ENCODE data around the gene INAFM2. TPM values are rescaled to one million over a fixed set of nuclear protein-coding genes. Genes with fewer than 3 reads are reported as not detected.

INAFM2 gene
- total and polyA plus RNA-seq, 10 of the 15 experiments (the other 5 are each of a cell fraction or from before 2014, with no cell fraction given): 0.75 to 8.1 (median 3.9) TPM

DNA sequence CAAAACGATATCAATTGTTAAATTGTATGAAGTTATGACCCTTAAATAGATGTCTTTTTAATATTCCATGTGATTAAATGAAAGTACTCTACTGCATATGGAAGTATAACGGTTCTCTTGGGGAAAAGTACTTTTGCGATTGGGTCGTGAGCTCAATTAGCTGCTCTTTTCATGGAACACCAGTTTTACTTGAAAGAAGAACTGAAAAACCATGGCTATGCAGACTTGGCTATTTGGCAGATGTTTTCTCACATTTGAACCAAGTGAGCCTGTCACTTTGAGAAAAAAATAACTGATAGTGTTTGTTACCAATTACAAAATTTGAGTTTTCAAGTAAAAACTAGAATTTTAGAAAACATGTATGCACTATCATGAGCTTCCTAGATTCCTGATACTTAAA, 5.9 kb upstream of the INAFM2 start (continued):
- TF ChIP-seq ZBTB40 (IDR thresholded peaks at IDR 0.05; ENCODE audit: borderline replicate concordance): no peak
- TF ChIP-seq, protein P1, sequence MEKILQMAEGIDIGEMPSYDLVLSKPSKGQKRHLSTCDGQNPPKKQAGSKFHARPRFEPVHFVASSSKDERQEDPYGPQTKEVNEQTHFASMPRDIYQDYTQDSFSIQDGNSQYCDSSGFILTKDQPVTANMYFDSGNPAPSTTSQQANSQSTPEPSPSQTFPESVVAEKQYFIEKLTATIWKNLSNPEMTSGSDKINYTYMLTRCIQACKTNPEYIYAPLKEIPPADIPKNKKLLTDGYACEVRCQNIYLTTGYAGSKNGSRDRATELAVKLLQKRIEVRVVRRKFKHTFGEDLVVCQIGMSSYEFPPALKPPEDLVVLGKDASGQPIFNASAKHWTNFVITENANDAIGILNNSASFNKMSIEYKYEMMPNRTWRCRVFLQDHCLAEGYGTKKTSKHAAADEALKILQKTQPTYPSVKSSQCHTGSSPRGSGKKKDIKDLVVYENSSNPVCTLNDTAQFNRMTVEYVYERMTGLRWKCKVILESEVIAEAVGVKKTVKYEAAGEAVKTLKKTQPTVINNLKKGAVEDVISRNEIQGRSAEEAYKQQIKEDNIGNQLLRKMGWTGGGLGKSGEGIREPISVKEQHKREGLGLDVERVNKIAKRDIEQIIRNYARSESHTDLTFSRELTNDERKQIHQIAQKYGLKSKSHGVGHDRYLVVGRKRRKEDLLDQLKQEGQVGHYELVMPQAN (conservative IDR thresholded peaks at IDR 0.05): no peak

GRCh38 chr15:40320409-40320808, 3.1 kb upstream of the INAFM2 start:
- no TSS peak for BruUV-seq (replicated peaks)
- intact Hi-C loops (cut with micrococcal nuclease; ENCODE audit: unreplicated experiment): no loop called here
- WGBS (ENCODE audit: insufficient coverage, insufficient replicate concordance, low lambda C conversion rate, missing lambda C conversion rate): 41% methylated on average over 1 of the region's 1 CpG
- TF ChIP-seq ZNF384 (IDR thresholded peaks at IDR 0.05; ENCODE audit: borderline replicate concordance, low read depth, low read length) (no peak), TCF3 (IDR thresholded peaks at IDR 0.05; ENCODE audit: borderline replicate concordance, insufficient read depth, low read depth, low read length) (no peak), IKZF1 (conservative IDR thresholded peaks at IDR 0.05) (no peak), BCL3 (IDR thresholded peaks at IDR 0.05; ENCODE audit: borderline replicate concordance, insufficient read depth, low read depth, low read length, poor library complexity, severe bottlenecking) (no peak), RCOR1 (conservative IDR thresholded peaks at IDR 0.05; ENCODE audit: low read depth, low read length) (no peak), MTA2 (IDR thresholded peaks at IDR 0.05; ENCODE audit: low read depth) (no peak)
- TF ChIP-seq, protein P2, sequence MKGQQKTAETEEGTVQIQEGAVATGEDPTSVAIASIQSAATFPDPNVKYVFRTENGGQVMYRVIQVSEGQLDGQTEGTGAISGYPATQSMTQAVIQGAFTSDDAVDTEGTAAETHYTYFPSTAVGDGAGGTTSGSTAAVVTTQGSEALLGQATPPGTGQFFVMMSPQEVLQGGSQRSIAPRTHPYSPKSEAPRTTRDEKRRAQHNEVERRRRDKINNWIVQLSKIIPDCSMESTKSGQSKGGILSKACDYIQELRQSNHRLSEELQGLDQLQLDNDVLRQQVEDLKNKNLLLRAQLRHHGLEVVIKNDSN (IDR thresholded peaks at IDR 0.05; ENCODE audit: borderline replicate concordance, extremely low read length, insufficient read depth, low read depth, low read length): no peak
- TF ChIP-seq, protein P3, sequence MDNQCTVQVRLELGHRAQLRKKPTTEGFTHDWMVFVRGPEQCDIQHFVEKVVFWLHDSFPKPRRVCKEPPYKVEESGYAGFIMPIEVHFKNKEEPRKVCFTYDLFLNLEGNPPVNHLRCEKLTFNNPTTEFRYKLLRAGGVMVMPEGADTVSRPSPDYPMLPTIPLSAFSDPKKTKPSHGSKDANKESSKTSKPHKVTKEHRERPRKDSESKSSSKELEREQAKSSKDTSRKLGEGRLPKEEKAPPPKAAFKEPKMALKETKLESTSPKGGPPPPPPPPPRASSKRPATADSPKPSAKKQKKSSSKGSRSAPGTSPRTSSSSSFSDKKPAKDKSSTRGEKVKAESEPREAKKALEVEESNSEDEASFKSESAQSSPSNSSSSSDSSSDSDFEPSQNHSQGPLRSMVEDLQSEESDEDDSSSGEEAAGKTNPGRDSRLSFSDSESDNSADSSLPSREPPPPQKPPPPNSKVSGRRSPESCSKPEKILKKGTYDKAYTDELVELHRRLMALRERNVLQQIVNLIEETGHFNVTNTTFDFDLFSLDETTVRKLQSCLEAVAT (IDR thresholded peaks at IDR 0.05): no peak

More at GRCh38 chr15:40320409-40320808, 3.1 kb upstream of the INAFM2 start:
- H3K4me1 ChIP-seq (ENCODE audit: control insufficient read depth, insufficient read depth, low read length): peaks cover 11% of the 10 kb centered on the region
- no peaks in the 10 kb centered on the region for H3K79me2 ChIP-seq (ENCODE audit: control insufficient read depth, insufficient read depth, low read length)
- ChIA-PET RAD21 (ENCODE audit: unreplicated experiment) (interaction anchor here (1.0 to 1.5 kb wide), 7 partner anchors 12 to 41 kb away, joined by 3 to 4 read pairs (median 3); no protein-coding TSS in a partner anchor), SMC1A (ENCODE audit: uncharacterized antibody, unreplicated experiment) (interaction anchor here (0.8 to 7.6 kb wide), 8 partner anchors 10 to 101 kb away, joined by 3 to 42 read pairs (median 6); partner anchors contain the start of gene PLCB2), CTCF (interaction anchor here (0.6 to 17.6 kb wide), 13 partner anchors 8 to 939 kb away, joined by 3 to 336 read pairs (median 5); partner anchors contain the start of genes CCDC9B and PLCB2), POLR2A (interaction anchor here (1.3 kb wide), 1 partner anchor 17 kb away, joined by 4 read pairs; no protein-coding TSS in a partner anchor)
- ATAC-seq: no peak
- DNase-seq (ENCODE audit: low read depth, low spot score): no peak
- H3K9me3 ChIP-seq (replicated peaks; ENCODE audit: control insufficient read depth, insufficient read depth, low read length): no peaks in the 10 kb centered on the region
- in situ Hi-C loops (cut with MboI): no loop called here
- no peak for FAIRE-seq
- H3K27me3 ChIP-seq (replicated peaks in 1 of 2; ENCODE audit: control insufficient read depth in 2 of 2, insufficient read depth in 2 of 2, low read length in 1 of 2): no peaks in the 10 kb centered on the region
- no peak overlapping the region for H3K4me2 ChIP-seq (ENCODE audit: control insufficient read depth, insufficient read depth)
- no peak overlapping the region for H3K4me3 ChIP-seq
- H3K36me3 ChIP-seq (ENCODE audit: control insufficient read depth in 2 of 2, insufficient read depth in 2 of 2, low read length in 1 of 2): no peaks in the 10 kb centered on the region
- H2AFZ ChIP-seq (ENCODE audit: control insufficient read depth, low read depth, low read length): no peak overlapping the region
- H3K27ac ChIP-seq (ENCODE audit: control insufficient read depth, insufficient read depth): no peak overlapping the region
- H3K9ac ChIP-seq (ENCODE audit: control insufficient read depth, insufficient read depth, low read length): no peak overlapping the region
- no peaks in the 10 kb centered on the region for H4K20me1 ChIP-seq (ENCODE audit: control insufficient read depth, insufficient read depth)
